SU-DHL-6 (cell line): ENCODE measurements around the gene PER3.

Experiments used
- H2AFZ ChIP-seq: fragments of 200-600 bp; sonication (generic); 2 replicates; pipeline ENCODE4 v1.6.1; 2014; ENCODE audit warnings: low read depth, mild to moderate bottlenecking, moderate library complexity, mixed read lengths, antibody characterized with exemption, low read length; ENCODE audit not compliant: severe bottlenecking
- H3F3A ChIP-seq: fragments of 200-600 bp; shearing (Covaris generic); 2 replicates; pipeline ENCODE4 v1.6.0; 2016; ENCODE audit warnings: antibody characterized with exemption, mild to moderate bottlenecking; ENCODE audit not compliant: insufficient read depth
- H3K27ac ChIP-seq: fragments of 200-600 bp; sonication (generic); 2 replicates; pipeline ENCODE4 v1.5.1; 2016; ENCODE audit warnings: low read depth, mild to moderate bottlenecking, low read length, moderate library complexity, mixed read lengths
- H3K27me3 ChIP-seq: fragments of 200-600 bp; sonication (generic), shearing (Covaris generic); 2 replicates; pipeline ENCODE4 v1.6.0; 2014; ENCODE audit warnings: mild to moderate bottlenecking, low read length
- H3K36me3 ChIP-seq: fragments of 200-600 bp; sonication (generic); 2 replicates; pipeline ENCODE4 v1.6.1; 2014; ENCODE audit warnings: mild to moderate bottlenecking, low read length, mixed read lengths
- H3K4me2 ChIP-seq: fragments of 300-600, 200-600 bp; shearing (Covaris generic), sonication (generic); 2 replicates; pipeline ENCODE4 v1.6.0; 2014; ENCODE audit warnings: low read length, low read depth, mild to moderate bottlenecking; ENCODE audit not compliant: poor library complexity, severe bottlenecking
- H3K4me3 ChIP-seq: fragments of 200-600 bp; sonication (generic); 2 replicates; pipeline ENCODE4 v1.5.1; 2014; ENCODE audit warnings: antibody characterized with exemption, low read length, mild to moderate bottlenecking, mixed read lengths; ENCODE audit not compliant: insufficient read depth, poor library complexity, severe bottlenecking
- H3K79me2 ChIP-seq: fragments of 200-600 bp; sonication (generic); 2 replicates; pipeline ENCODE4 v1.6.1; 2014; ENCODE audit warnings: mild to moderate bottlenecking, low read length, moderate library complexity; ENCODE audit not compliant: insufficient read depth
- H3K9ac ChIP-seq: fragments of 200-600 bp; sonication (generic); 2 replicates; pipeline ENCODE4 v1.7.0; 2014; ENCODE audit warnings: mild to moderate bottlenecking, low read length
- H3K9me2 ChIP-seq: fragments of 200-600 bp; sonication (generic); replicated peaks from 2 replicates; pipeline ENCODE4 v1.6.1; 2014; ENCODE audit warnings: low read length; ENCODE audit not compliant: insufficient read depth
- H3K9me3 ChIP-seq: fragments of 200-600 bp; sonication (generic); 2 replicates; pipeline ENCODE4 v1.6.1; 2014; ENCODE audit warnings: low read length, mixed read lengths; ENCODE audit not compliant: insufficient read depth
- H4K20me1 ChIP-seq: fragments of 200-600 bp; sonication (generic); 2 replicates; pipeline ENCODE4 v1.6.1; 2014; ENCODE audit warnings: low read depth, mild to moderate bottlenecking, antibody characterized with exemption, low read length, moderate library complexity, mixed read lengths
- EZH2phosphoT487 ChIP-seq: fragments of 200-600 bp; sonication (generic), shearing (Covaris generic); conservative IDR thresholded peaks from 2 replicates; pipeline ENCODE4 v1.6.1; 2018; ENCODE audit warnings: mild to moderate bottlenecking, antibody characterized with exemption, low read length, moderate library complexity, mixed read lengths
- TF ChIP-seq, protein P1 (sequence below): fragments of 200-600 bp; sonication (generic); IDR thresholded peaks from one replicate; pipeline ENCODE4 v1.5.1; 2017; ENCODE audit warnings: antibody characterized with exemption, mild to moderate bottlenecking, low read length, moderate library complexity; ENCODE audit not compliant: insufficient read depth, poor library complexity, severe bottlenecking

Gene PER3

DNA sequence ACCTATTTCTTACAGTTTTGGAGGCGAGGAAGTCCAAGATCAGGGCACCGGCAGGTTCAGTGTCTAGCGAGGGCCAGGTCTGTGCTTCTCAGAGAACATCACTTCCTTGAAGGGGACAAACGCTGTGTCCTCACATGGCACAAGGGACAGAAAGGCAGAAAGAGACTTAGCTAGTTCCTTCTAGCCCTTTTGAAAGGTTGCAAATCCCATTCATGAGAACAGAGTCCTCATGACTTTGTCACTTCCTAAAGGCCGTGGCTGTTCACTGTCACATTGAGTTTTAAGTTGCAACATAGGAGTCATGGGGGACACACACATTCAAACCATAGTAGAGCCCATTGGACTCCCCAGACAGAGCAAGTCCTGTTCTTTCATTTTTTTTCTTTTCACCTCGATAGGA, 27.4 kb downstream of the PER3 start:
- H3K36me3 ChIP-seq: peaks cover 12% of the 10 kb centered on the region; the same call in 1 of the 2 replicates
- no peaks in the 10 kb centered on the region for H3K79me2 ChIP-seq
- H3F3A ChIP-seq: no peaks in the 10 kb centered on the region
- no peak overlapping the region for H3K4me2 ChIP-seq
- H4K20me1 ChIP-seq: no peaks in the 10 kb centered on the region
- H3K9me3 ChIP-seq: peaks cover 13% of the 10 kb centered on the region; the same call in 1 of the 2 replicates
- no peak for TF ChIP-seq EZH2phosphoT487
- TF ChIP-seq, protein P1, sequence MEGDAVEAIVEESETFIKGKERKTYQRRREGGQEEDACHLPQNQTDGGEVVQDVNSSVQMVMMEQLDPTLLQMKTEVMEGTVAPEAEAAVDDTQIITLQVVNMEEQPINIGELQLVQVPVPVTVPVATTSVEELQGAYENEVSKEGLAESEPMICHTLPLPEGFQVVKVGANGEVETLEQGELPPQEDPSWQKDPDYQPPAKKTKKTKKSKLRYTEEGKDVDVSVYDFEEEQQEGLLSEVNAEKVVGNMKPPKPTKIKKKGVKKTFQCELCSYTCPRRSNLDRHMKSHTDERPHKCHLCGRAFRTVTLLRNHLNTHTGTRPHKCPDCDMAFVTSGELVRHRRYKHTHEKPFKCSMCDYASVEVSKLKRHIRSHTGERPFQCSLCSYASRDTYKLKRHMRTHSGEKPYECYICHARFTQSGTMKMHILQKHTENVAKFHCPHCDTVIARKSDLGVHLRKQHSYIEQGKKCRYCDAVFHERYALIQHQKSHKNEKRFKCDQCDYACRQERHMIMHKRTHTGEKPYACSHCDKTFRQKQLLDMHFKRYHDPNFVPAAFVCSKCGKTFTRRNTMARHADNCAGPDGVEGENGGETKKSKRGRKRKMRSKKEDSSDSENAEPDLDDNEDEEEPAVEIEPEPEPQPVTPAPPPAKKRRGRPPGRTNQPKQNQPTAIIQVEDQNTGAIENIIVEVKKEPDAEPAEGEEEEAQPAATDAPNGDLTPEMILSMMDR: no peak
- H3K27ac ChIP-seq: no peak overlapping the region
- no peaks in the 10 kb centered on the region for H3K9me2 ChIP-seq
- H3K27me3 ChIP-seq: no peaks in the 10 kb centered on the region
- no peak overlapping the region for H3K4me3 ChIP-seq
- H3K9ac ChIP-seq: no peak overlapping the region
- H2AFZ ChIP-seq: no peak overlapping the region

DNA sequence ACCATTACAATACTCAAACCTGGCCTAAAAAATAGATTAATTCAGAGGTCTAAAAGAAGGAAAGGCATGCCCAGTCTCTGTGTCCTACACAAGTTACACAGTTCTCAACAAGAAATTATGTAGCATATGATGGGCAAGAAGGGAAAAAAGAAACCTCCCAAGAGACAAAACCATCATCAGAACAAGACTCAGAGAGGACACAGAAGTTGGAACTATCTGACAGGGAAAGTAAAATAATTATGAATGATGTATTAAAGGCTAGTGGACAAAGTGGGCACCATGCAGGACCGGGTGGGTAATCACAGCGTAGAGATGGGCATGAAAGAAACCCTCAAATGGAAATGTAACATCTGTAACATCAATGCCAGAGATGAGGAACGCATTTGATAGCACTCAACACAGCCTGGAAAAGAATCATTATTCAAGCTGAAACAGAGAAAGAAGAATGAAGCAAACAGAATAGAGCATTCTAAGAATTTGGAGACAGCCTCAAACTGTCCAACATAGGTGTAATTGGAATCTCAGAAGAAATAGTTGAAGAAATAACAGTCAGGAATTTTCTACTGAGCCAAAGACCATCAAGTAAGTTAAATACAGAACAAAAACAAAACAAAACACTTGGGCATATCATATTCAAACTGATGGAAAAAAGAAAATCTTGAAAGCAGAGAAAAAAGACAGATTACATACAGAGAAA, 29.7 kb downstream of the PER3 start:
- H3K36me3 ChIP-seq: peaks cover 12% of the 10 kb centered on the region; the same call in 1 of the 2 replicates
- TF ChIP-seq EZH2phosphoT487: no peak
- TF ChIP-seq, protein P1: no peak

DNA sequence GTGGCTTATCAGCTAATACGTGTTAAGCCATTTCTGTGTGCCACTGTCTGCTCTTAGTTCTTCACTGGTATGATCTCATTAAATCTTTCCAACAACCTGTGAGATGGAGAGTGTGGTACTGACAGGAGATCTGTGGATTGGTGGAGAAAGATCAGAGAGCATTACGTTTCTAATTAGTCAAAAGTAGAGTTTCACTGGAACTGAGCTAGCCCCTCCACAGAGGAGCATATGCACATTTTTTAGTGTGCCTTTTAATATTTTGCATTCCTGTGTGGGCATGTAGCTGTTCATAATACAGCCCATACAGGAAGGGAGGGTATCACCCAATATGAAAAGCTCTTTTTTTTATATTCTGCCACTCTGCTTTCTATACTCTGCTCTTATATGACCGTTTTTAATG, 37.2 kb downstream of the PER3 start:
- H3K9me2 ChIP-seq: no peaks in the 10 kb centered on the region
- H3F3A ChIP-seq: no peaks in the 10 kb centered on the region
- no peaks in the 10 kb centered on the region for H3K9me3 ChIP-seq
- no peaks in the 10 kb centered on the region for H3K27me3 ChIP-seq
- H3K27ac ChIP-seq: no peak overlapping the region
- H2AFZ ChIP-seq: no peak overlapping the region
- no peak overlapping the region for H3K4me2 ChIP-seq
- H3K36me3 ChIP-seq: 0 out of 2 replicates have a peak, but pooled peaks cover 4% of the 10 kb centered on the region
- H4K20me1 ChIP-seq: no peaks in the 10 kb centered on the region
- no peak for TF ChIP-seq EZH2phosphoT487
- TF ChIP-seq, protein P1: no peak
- H3K9ac ChIP-seq: no peak overlapping the region
- no peak overlapping the region for H3K4me3 ChIP-seq
- no peaks in the 10 kb centered on the region for H3K79me2 ChIP-seq

More for the DNA sequence above, 29.7 kb downstream of the PER3 start:
- Histone ChIP-seq H3K9me2 (no peaks in the 10 kb centered on the region), H3K9ac (no peak overlapping the region), H4K20me1 (no peaks in the 10 kb centered on the region), H3F3A (no peaks in the 10 kb centered on the region), H3K9me3 (peaks cover 13% of the 10 kb centered on the region; the same call in 1 of the 2 replicates), H2AFZ (no peak overlapping the region), H3K79me2 (no peaks in the 10 kb centered on the region), H3K4me2 (no peak overlapping the region), H3K27ac (no peak overlapping the region), H3K4me3 (no peak overlapping the region), H3K27me3 (no peaks in the 10 kb centered on the region)
